ENCODE data around the gene SORBS2.

Gene SORBS2

DNA sequence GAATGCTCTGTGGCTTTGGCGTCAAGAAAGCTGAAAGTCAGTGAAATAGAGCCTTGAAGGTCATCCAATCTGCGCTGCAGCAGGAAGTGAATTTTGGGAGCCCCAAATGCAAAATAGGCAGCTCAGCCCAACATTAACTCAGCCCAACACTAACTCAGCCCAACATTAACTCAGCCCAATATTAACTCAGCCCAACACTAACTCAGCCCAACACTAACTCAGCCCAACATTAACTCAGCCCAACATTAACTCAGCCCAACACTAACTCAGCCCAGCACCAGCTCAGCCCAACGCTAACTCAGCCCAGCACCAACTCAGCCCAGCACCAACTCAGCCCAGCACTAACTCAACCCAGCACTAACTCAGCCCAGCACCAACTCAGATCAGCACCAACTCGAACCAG is 71.5 kb downstream of the SORBS2 start:
- in situ Hi-C loops (cut with MboI; ENCODE audit: low sequenced_read_pairs), result no loop called here

DNA sequence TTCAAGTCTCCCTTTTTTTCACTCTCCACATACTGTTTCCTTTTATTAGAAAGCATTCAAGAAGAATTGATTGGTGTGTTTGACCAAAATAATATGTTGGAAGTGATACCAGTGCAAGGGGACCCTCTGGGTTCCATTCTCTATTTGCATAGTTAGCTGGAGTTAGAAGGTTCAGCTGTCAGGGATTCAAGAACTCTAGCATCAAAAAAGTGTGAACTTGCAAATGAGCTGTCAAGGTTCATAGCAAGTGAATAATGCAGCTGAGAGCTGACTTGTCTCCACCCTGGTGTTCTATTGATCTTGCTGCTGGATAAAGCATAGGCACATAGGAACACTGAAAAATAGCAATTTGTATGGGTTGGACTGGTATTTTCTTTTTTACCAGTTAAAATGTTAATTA is 73.2 kb downstream of the SORBS2 start:
- in situ Hi-C loops (cut with MboI; ENCODE audit: low sequenced_read_pairs), result no loop called here

DNA sequence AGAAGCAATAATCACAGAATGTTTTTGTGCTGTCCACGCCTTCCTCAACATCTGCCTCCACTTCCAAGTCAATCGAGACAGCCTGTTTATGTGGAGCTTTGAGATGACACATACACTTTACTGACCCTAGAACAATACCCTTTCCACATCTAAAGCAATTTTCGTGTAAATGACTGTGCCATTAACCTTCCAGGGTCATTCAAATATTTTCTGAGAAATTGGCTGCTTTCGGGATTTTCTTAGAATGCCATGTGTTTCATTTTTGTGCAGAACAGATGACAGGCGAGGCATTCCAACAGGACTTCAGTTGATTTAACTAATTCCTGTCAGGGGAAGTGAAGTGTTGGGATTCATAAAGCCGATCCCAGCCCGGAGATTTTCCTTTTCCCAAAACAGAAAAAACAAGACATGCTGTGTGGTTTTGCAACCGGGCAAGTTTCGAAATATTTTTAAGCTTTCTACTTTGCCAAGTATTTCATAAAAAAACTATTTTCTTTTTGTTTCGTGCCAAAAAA is 73.9 kb downstream of the SORBS2 start:
- in situ Hi-C loops (cut with MboI; ENCODE audit: low sequenced_read_pairs), result no loop called here

DNA sequence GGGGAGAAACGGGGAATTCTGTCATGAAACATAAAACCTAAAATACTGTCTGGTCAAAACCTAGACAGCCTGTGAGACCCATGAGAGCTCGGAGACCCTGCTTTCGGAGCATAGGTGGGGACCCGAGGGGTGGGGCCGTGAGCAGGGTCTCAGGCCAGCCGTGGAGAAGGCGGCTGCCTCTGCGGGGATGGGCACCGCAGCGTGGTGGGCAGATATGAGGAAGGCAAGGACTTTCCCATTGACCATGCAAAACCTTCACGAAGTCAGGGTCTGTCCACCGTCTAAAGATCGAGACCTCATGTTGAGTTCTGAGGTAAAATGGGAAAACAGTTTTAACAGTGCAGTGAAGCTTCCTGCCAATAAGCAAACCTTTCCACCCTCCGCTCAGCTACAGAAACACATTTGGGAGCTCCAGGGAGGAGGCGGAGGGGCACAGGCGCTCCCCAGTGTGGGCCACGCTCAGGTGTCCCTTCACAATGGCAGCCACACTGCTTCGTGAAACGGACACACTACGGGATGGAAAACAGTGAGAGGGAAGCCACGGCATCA is 74.4 kb downstream of the SORBS2 start:
- in situ Hi-C loops (cut with MboI; ENCODE audit: low sequenced_read_pairs), result no loop called here

DNA sequence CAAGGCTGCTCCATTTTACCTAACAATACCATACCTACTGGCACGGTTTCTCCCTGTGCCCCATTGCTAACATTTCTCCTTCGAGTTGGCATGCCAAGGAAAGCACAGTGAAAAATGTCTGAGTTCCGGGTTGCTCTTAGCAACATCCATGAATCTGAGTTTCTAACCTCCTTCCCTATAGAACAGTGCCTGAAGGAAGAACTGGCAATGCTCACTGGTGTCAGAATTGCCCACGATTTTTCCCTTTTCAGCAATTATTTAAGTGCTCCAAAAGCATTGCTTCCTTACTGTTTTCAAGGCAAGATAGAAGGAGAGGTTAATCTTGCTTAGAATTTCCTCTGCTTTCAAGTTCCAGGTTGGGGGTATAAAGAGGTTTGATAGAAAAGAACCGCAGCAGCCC is 75.1 kb downstream of the SORBS2 start:
- in situ Hi-C loops (cut with MboI; ENCODE audit: low sequenced_read_pairs), result no loop called here

DNA sequence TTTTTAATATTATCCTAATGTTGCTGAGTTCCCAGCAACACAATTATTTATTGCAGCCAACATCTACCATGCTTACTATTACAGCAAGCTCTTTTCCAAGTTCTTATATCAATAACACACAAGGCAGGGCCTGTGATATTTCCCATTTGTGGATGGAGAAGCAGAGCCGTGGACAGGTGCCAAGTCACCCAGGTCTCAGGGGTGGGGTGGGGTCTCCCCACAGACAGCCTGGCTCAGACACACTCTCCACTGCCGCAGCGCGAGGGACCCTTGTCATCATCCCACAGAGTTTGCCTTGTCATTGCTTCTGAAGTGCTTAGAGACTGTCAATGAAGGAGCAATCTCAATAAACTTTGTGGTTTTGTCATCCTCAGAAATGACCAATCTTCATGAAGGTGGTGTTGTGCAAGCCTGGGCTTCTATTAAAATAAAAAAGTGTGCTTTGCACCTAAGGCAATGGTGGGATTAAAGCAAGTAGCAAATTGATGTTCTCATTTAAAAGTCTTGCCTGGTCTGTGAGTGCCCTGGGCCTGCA is 76.1 kb downstream of the SORBS2 start:
- in situ Hi-C loops (cut with MboI; ENCODE audit: low sequenced_read_pairs), result no loop called here

DNA sequence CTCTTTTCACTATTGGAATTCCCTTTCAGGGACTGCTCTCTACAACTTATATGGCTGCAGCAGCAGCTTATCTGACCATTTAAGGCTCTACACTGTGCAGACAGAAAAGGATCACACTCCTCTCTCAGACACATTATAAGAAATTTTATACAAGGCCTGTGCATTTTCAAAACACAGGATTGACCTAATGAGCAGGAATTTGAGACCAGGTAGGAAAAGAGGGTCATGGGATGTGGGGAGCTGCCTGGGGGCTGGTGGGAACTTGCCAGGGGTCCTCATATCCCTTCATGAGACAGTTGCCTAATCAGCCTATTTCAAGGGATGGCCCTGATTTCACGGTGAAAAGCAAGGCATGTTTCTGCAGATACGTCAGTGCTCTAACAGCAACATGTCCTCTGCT is 77.1 kb downstream of the SORBS2 start:
- in situ Hi-C loops (cut with MboI; ENCODE audit: low sequenced_read_pairs), result no loop called here

DNA sequence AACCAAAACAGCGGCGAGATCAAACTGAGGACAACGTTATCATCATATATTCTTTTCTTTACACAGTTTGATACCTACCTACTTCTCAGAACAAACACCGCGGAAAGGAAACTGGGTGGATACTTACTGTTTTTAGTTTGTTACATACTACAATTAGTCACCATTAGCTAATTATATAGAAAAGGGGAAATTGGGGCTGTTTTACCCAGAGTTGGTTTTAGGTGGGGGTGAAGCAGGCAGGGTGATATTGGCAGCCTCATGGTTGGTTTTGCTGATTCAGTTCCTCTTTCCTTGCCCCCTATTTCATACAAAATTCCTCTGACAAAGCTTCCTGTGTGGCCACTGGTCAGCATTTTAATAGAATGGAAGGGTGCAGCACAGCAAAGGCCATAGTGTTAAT is 77.8 kb downstream of the SORBS2 start:
- in situ Hi-C loops (cut with MboI; ENCODE audit: low sequenced_read_pairs), result no loop called here

DNA sequence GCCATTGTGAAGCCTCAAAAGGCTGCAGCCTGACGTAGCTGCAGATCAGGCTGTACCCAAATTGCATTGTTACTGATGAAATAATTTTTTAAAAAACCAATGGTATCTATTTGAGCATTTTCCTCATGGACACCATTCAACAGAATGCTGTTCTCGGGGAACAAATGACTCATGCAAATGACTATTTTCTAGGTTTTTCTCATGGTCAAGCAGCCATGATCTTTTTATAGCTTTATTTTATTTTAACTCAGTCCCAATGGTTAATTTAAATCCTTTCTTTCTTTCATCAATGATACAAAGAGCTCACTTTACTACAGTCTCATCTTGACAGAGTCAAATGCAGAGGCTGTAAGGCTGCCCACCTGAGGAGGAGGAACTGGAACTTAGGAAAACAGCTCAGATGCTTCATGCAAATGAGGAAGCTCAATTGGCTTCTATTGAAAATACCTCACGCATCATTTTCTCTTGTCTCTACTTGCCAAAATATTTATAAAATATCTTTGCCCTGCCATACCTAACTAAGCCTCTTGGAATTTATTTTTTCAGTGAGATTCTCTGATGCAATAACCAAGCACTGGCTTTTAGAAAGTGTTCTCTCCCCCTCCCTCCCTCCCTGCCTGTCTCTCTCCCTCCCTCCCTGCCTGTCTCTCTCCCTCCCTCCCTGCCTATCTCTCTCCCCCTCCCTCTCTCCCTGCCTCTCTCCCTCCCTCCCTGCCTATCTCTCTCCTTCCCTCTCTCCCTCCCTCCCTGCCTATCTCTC is 81.0 kb downstream of the SORBS2 start:
- in situ Hi-C loops (cut with MboI; ENCODE audit: low sequenced_read_pairs), result no loop called here

DNA sequence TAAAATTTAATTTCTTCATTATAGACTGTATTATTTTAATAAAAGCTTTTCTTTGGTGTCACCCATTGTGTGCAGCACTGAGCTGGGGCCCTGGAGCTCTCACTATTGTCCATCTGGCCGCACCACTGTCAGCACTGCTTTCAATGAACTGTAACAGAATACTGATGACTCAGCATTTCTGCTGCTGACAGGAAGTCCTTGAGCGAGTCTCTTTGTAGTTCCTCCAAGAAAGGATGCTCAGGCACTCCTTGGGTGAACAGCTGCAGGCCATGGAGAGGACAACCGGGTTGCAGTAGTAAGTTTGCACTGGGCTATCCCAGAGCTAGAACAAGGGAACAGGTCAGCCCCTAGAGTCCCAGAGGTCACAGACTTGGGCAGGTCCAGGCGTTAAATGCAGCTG is 81.6 kb downstream of the SORBS2 start:
- in situ Hi-C loops (cut with MboI; ENCODE audit: low sequenced_read_pairs), result no loop called here

DNA sequence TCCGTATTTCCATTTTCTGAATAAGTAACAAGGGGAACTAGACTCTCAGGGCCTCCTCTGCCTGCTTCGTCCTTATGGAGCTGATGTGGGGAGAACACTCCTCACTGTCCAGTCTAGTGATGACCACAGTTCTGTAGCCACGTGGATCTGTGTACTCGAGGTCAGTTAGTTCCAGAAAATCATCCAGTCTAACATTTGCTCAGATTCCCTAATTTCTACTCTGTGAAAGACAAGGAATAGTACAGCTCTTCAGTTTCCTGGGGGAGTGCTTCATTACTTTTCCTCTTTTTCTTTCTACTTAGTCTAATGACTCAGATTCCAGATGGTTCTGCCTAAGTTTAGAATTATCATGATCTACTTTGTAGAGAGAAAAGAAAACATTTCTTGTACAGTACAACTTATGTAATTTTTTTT is 82.6 kb downstream of the SORBS2 start:
- in situ Hi-C loops (cut with MboI; ENCODE audit: low sequenced_read_pairs), result no loop called here

DNA sequence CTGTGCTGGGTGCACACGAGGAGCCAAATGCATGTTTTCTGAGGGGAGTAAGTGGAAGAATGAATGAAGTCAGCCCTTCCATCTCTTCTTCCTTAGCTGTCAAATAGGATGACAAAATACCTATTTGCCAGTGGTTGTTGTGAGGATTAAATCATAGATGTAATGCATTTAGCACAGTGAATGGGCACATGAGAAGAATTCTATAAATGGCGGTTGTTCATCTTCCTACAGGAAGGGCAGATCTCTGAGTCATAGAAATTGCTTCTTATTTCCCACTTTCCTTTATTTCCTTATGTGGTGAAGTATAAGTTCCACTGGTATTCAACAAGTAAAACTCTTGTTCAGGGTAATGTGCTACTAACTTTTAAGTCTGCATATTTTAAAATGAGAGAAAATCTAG is 83.1 kb downstream of the SORBS2 start:
- in situ Hi-C loops (cut with MboI; ENCODE audit: low sequenced_read_pairs), result no loop called here

DNA sequence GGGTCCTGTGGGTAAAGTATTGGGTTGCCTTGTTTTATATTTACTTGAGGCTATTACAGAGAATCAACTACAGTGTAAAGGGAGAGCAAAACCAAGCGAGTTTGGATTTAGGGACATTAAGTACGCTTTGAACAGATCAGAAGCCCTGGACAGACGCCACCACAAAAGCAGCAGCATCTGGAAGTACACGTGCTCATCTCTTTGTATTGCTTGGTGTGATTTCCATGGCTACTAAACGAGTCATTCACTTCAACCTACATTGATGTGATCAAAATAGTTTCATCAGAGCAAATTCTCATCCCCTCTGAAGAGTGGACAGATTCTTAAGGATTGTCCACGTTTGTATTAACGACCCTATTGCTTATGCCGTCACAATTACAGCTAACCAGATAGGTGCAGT is 85.1 kb downstream of the SORBS2 start:
- in situ Hi-C loops (cut with MboI; ENCODE audit: low sequenced_read_pairs), result no loop called here

DNA sequence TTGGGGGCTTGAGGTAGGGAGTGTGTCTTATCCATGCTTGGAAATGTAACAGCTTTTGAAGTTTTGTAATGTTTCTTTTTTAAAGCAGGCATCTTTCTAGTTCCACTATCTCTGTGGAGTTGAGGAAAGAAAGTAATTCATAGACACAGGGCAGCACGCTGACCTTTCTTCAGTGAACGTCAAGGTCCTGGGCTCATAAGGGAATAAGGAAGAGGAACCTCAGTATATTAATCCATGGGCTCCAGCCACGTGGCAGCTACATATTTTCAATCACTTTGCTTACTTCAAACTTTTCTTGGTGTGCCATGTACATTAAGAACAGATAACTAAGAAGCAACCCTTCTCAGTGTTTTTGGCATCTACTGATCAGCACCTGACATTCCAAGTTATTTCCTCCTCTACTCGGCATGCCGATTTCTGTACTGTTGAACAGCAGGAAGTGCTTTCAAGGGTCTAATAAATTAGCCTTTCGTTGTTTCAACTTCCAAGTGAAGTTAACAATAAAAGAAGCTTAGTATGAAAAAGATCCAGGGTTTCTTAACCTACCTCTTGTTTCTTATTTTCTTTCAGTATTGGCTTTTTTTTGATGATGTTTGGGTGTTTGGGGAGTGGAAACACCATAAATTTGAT is 88.2 kb downstream of the SORBS2 start:
- in situ Hi-C loops (cut with MboI; ENCODE audit: low sequenced_read_pairs), result no loop called here

DNA sequence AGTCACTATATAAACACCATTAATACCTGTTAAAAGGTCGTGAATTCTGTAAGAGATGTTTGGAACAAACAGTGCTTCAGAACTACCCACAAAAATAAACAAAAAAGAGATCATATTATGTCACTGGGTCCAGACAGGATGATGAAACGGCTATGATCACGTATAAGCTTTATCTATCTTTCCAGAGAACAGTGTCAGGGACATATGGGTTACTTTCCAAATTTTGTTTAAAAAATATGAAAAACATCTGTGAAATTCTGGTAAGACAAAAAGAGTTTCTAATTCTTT is 90.0 kb downstream of the SORBS2 start:
- in situ Hi-C loops (cut with MboI; ENCODE audit: low sequenced_read_pairs), result no loop called here

DNA sequence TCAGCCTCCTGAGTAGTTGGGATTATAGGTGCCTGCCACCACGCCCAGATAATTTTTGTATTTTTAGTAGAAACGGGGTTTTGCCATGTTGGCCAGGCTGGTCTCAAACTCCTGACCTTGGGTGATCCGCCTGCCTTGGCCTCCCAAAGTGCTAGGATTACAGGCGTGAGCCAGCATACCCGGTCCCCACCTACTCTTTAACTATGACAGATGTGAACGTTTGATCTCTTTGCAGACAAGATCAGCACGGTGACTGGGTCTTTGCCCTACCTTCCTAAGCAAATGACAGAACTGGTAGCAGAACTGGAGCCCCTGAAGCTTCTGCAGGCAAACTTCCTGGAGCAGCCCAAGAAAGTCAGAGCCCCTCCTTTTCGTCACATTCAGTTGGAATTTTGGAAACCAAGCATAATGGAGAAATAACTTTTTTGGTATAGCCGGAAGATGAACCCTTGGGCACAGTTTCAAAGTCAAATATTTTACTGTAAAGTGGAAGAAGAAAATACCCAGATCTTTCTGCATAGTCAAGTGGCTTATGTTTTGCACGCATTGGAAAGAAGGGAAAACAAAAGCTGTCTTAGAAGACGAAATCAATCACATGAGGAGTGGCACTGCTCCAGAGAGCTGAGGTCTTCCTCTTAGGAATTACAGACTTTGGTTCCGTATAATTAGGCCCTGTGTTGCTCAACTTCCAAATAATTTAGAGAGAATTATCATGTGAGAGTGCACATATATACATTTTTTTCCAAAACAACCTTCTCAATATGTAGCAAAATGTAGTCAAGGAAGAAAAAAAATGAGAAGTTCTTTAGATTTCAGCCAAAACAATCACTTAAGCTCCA is 90.6 kb downstream of the SORBS2 start:
- in situ Hi-C loops (cut with MboI; ENCODE audit: low sequenced_read_pairs), result no loop called here

DNA sequence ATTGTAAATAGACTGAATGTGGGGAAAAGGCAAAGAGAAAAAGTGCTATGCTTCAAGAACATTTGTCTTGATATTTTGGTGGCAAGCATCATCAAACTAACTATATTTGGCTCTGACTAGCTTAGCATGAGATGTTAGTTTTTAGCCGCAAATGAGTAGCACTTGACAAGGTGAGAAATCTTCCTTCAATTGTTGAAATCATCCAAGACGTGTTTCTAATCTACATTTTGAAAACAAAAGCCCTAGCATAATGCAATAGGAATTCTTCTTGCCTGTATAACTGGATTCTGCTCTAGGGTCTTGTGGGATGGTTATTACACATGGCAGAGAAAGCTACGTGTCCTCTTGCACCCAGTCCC is 92.5 kb downstream of the SORBS2 start:
- in situ Hi-C loops (cut with MboI; ENCODE audit: low sequenced_read_pairs), result no loop called here

DNA sequence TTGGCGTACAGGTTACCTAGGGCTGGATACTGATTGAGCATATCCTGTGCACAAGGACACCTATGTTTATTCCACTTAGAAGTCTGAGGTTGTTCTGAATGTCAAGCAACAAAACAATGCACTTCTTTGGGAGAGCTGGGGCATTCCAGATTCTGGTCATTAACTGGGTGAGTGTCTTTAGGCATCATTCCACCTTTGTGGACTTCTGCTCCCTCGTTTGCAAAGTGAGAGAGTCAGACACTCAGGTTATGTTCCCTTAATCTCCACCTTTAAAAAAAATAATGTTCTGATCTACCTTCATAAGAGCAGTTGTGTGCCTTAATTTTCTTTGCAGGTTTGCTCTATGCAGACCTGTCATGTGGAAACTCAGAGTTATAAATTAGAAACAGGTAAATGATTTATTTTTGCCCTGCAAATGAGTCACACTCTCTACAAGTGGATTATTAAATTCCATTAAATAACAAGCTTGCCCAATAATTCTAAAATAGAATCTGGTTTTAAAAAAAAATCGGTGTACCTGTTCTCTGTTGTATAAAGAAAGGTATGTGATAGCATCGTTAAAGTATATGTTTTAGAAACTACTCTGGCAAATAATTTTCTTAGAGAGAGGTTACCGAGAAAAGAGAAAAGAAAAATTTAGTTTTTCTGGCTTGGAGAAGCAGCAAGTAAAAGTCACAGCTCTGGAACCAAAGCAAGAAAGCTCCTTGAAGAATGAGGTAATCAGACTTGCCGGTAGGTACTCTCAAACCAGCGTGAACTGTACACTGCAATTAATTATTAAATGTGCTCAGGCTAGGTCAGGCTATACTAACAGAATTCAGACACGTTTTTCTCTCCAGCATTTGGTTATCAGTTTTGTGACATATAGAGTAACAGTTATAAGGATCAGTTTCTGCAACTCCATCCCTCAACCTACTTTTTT is 93.2 kb downstream of the SORBS2 start:
- in situ Hi-C loops (cut with MboI; ENCODE audit: low sequenced_read_pairs), result no loop called here

DNA sequence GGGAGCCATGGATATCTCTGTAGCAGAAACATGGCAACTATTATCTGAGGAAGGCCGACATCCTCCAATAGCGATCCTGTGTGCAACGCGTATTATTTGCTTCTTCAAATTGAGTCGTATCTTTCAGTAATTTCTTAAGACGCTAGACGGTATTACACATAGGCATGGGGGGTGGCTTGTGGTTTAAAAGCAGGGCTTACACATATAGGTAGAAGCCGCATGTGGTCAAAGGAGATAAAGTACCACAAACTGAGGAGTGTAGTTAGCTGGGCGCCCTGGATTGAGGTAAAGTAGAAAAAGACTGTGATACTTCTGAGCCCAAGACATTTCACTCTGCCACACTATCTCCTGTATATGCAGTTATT is 94.6 kb downstream of the SORBS2 start:
- in situ Hi-C loops (cut with MboI; ENCODE audit: low sequenced_read_pairs), result no loop called here

DNA sequence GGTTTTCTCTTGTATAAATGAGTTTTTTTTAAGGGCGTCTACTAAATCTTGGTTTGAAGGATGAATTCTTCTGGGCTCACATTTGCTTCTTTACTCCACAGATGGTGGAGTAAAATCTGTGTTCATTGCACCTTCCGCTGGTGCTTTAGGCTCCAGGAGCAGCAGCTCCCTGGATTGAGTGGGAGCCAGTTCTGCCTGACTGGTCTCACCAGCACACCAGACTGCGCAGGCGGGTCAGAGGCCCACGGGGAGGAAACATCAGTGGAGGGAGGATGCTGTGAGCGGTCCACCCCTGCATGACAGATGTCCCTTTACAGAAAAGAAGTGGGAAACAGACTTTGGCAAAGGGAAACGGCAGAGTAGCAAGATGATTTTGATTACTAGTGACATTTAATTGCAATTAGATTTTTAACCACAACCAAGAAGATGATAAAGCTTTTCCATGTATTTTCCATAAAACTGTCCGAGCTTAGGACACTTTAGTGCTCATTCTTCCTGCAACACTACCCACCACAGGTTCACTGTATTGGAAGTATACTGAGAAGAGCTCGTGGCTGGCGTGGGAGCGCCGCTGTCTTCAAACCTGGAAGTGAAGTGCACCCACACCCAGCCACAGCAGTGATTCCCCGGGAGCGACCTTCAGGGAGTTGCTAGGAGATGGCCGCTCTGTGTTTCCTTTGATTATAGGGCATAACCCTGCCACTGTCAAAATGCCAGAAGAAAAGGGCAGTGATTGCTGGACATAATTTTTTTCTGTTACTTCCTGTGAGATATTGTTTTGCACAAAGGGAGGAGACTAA is 95.2 kb downstream of the SORBS2 start:
- in situ Hi-C loops (cut with MboI; ENCODE audit: low sequenced_read_pairs), result no loop called here
